HCT116 (cell line): ENCODE data around the gene HDHD5. TPM values are rescaled to one million over a fixed set of nuclear protein-coding genes. Genes with fewer than 3 reads are reported as not detected.

Experiments
- ATAC-seq: fragments of 200-7000 bp; cut with Tn5 transposase; 2 replicates; pipeline ENCODE4 v1.9.1; 2020; ENCODE audit warnings: mild to moderate bottlenecking, moderate library complexity
- BruUV-seq: library from RNA; stranded (reverse); fragments of 400-500 nt; replicated peaks from 2 replicates; lab custom pipeline; 2021; lab: Mats Ljungman, UMichigan
- CTCF ChIA-PET: fragments of 300-600 bp; sonication (Branson Sonifier 250); formaldehyde crosslinking; loops from one replicate; lab custom pipeline; 2021; ENCODE audit warnings: antibody characterized with exemption; lab: Charles Lee
- POLR2A ChIA-PET: fragments of 300-600, 350-600 bp; sonication (Branson Sonifier 250); formaldehyde crosslinking; loops from one replicate; lab custom pipeline; 2021; ENCODE audit warnings: antibody characterized with exemption; lab: Charles Lee
- RAD21 ChIA-PET, 2 experiments: fragments of 300-600 bp; sonication (Branson Sonifier 250); formaldehyde crosslinking; loops; one replicate each; lab custom pipeline; 2023; ENCODE audit warnings: low total read pairs in 2 of 2; ENCODE audit not compliant: uncharacterized antibody in 2 of 2, unreplicated experiment in 2 of 2, low non-redundant PET in 1 of 2; lab: Charles Lee
- DNase-seq: peaks from one replicate; pipeline ENCODE4 v3.0.0-alpha.2; 2010; ENCODE audit warnings: low read depth, low spot score
- H2AFZ ChIP-seq: fragments of 200-600 bp; shearing (Covaris generic), sonication (generic); 2 replicates; pipeline ENCODE4 v1.6.1; 2017; ENCODE audit warnings: low read depth, mixed run types, mixed read lengths, antibody characterized with exemption, low read length; ENCODE audit not compliant: poor library complexity, severe bottlenecking
- H3K27ac ChIP-seq: 2 replicates; pipeline ENCODE4 v1.5.1; 2012; ENCODE audit warnings: low read depth, low read length
- H3K27me3 ChIP-seq: fragments of 200-600 bp; sonication (generic); 2 replicates; pipeline ENCODE4 v1.6.1; 2016; ENCODE audit warnings: mixed run types, low read length, mixed read lengths; ENCODE audit not compliant: insufficient read depth
- H3K36me3 ChIP-seq, 2 experiments: fragments of 200-500 bp in 1 of 2; fragments of 200-600 bp in 1 of 2; sonication (Bioruptor generic) in 1 of 2; sonication (generic) in 1 of 2; 2 replicates each; pipeline versions ENCODE4 v1.5.1 to v1.6.1; 2014 to 2016; ENCODE audit warnings: low read length in 2 of 2, inconsistent platforms in 1 of 2, mixed read lengths in 1 of 2, mixed run types in 1 of 2; ENCODE audit not compliant: insufficient read depth in 2 of 2, control insufficient read depth in 1 of 2
- H3K4me1 ChIP-seq, 2 experiments: fragments of 200-600 bp in 1 of 2; sonication (generic) in 1 of 2; 2 replicates each; pipeline versions ENCODE4 v1.5.1 to v1.6.1; 2012 to 2017; ENCODE audit warnings: low read length in 2 of 2, inconsistent platforms in 1 of 2, mild to moderate bottlenecking in 1 of 2, mixed read lengths in 1 of 2, mixed run types in 1 of 2, moderate library complexity in 1 of 2; ENCODE audit not compliant: insufficient read depth in 2 of 2, control insufficient read depth in 1 of 2
- H3K4me2 ChIP-seq: fragments of 200-600 bp; sonication (generic); 2 replicates; pipeline ENCODE4 v1.6.1; 2017; ENCODE audit warnings: mixed run types, low read length, mixed read lengths
- H3K4me3 ChIP-seq, 2 experiments: fragments of 200-600 bp in 1 of 2; sonication (generic) in 1 of 2; replicated peaks in 1 of 2; 2 replicates each; pipeline ENCODE4 v1.5.1; 2011 to 2016; ENCODE audit warnings: low read length in 2 of 2, control low read depth in 1 of 2, low read depth in 1 of 2, mild to moderate bottlenecking in 1 of 2, mixed read lengths in 1 of 2, mixed run types in 1 of 2
- H3K79me2 ChIP-seq: fragments of 200-600 bp; sonication (generic); 2 replicates; pipeline ENCODE4 v1.6.1; 2017; ENCODE audit warnings: mild to moderate bottlenecking, mixed run types, low read length, moderate library complexity, mixed read lengths; ENCODE audit not compliant: insufficient read depth
- H3K9ac ChIP-seq: fragments of 200-600 bp; sonication (generic); 2 replicates; pipeline ENCODE4 v1.6.1; 2016; ENCODE audit warnings: low read length, mixed read lengths
- H3K9me2 ChIP-seq: fragments of 200-600 bp; sonication (generic), shearing (Covaris generic); 2 replicates; pipeline ENCODE4 v1.6.1; 2017; ENCODE audit warnings: mixed run types, mild to moderate bottlenecking, moderate library complexity; ENCODE audit not compliant: insufficient read depth
- H3K9me3 ChIP-seq, 2 experiments: fragments of 200-500 bp in 1 of 2; fragments of 200-600 bp in 1 of 2; sonication (Bioruptor generic) in 1 of 2; sonication (generic) in 1 of 2; 2 replicates each; pipeline ENCODE4 v1.6.1; 2014 to 2017; ENCODE audit warnings: low read length in 2 of 2, mixed read lengths in 2 of 2, inconsistent platforms in 1 of 2, low read depth in 1 of 2, mild to moderate bottlenecking in 1 of 2, mixed run types in 1 of 2, moderate library complexity in 1 of 2; ENCODE audit not compliant: control insufficient read depth in 1 of 2, insufficient read depth in 1 of 2
- H4K20me1 ChIP-seq: fragments of 200-600 bp; sonication (generic), shearing (Covaris generic); 2 replicates; pipeline ENCODE4 v1.6.1; 2017; ENCODE audit warnings: mixed run types, mild to moderate bottlenecking, moderate library complexity; ENCODE audit not compliant: insufficient read depth
- CBX3 ChIP-seq: IDR thresholded peaks from 2 replicates; pipeline ENCODE4 v1.6.1; 2012; ENCODE audit warnings: low read depth
- CEBPB ChIP-seq: IDR thresholded peaks from 2 replicates; pipeline ENCODE4 v1.6.1; 2012; ENCODE audit warnings: low read depth
- CTCF ChIP-seq, 3 experiments: fragments of 200-600 bp in 1 of 3; sonication (generic) in 1 of 3; IDR thresholded peaks in 2 of 3; conservative IDR thresholded peaks in 1 of 3; 2 replicates each; pipeline ENCODE4 v1.5.1; 2012 to 2017; ENCODE audit warnings: low read depth in 2 of 3, low read length in 2 of 3, antibody characterized with exemption in 1 of 3, borderline replicate concordance in 1 of 3, control low read depth in 1 of 3, mild to moderate bottlenecking in 1 of 3, mixed read lengths in 1 of 3, mixed run types in 1 of 3, moderate library complexity in 1 of 3; ENCODE audit not compliant: insufficient read depth in 1 of 3
- EGR1 ChIP-seq: IDR thresholded peaks from 2 replicates; pipeline ENCODE4 v1.6.1; 2012; ENCODE audit warnings: low read depth
- ELF1 ChIP-seq: IDR thresholded peaks from 2 replicates; pipeline ENCODE4 v1.6.1; 2012; ENCODE audit warnings: low read depth, borderline replicate concordance
- EZH2 ChIP-seq: fragments of 200-600 bp; sonication (generic); IDR thresholded peaks from 2 replicates; pipeline ENCODE4 v1.6.1; 2017; ENCODE audit warnings: antibody characterized with exemption, mixed run types
- EZH2phosphoT487 ChIP-seq: fragments of 200-600 bp; IDR thresholded peaks from 2 replicates; pipeline ENCODE4 v1.6.1; 2018; ENCODE audit warnings: antibody characterized with exemption, borderline replicate concordance
- JUND ChIP-seq: IDR thresholded peaks from 2 replicates; pipeline ENCODE4 v1.6.1; 2012
- POLR2A ChIP-seq: IDR thresholded peaks from 2 replicates; pipeline ENCODE4 v1.7.0; 2011; ENCODE audit warnings: borderline replicate concordance; ENCODE audit not compliant: insufficient read depth, insufficient read length; ENCODE audit errors: extremely low read depth
- RAD21 ChIP-seq: IDR thresholded peaks from 2 replicates; pipeline ENCODE4 v1.6.1; 2012; ENCODE audit warnings: low read depth, mild to moderate bottlenecking
- SIN3A ChIP-seq: IDR thresholded peaks from 2 replicates; pipeline ENCODE4 v1.6.1; 2012; ENCODE audit warnings: low read depth
- SP1 ChIP-seq: IDR thresholded peaks from 2 replicates; pipeline ENCODE4 v1.6.1; 2012; ENCODE audit warnings: low read depth
- TCF7L2 ChIP-seq: IDR thresholded peaks from 2 replicates; pipeline ENCODE4 v1.7.0; 2011; ENCODE audit warnings: borderline replicate concordance, inconsistent platforms; ENCODE audit not compliant: insufficient read depth, insufficient read length; ENCODE audit errors: extremely low read depth
- ZFX ChIP-seq: fragments of 450-650 bp; IDR thresholded peaks from 2 replicates; pipeline ENCODE4 v1.6.1; 2017
- ZNF274 ChIP-seq: fragments of 200-500 bp; sonication (Bioruptor generic); IDR thresholded peaks from 2 replicates; pipeline ENCODE4 v1.6.1; 2014; ENCODE audit warnings: mild to moderate bottlenecking, low read depth, low read length, inconsistent platforms
- intact Hi-C: fragments of 100-400 bp; cut with micrococcal nuclease; formaldehyde crosslinking; loops from 2 replicates; pipeline ENCODE4 v1.10.0; 2022
- total RNA-seq: library from RNA; stranded (reverse); gene quantifications from one replicate; pipeline ENCODE4 v1.2.1, GENCODE V29; 2021; ENCODE audit not compliant: unreplicated experiment
- TF ChIP-seq, protein P1 (sequence below): IDR thresholded peaks from 2 replicates; pipeline ENCODE4 v1.6.1; 2012
- TF ChIP-seq, protein P2 (sequence below): IDR thresholded peaks from 2 replicates; pipeline ENCODE4 v1.6.1; 2011; ENCODE audit warnings: mild to moderate bottlenecking, low read length, moderate library complexity; ENCODE audit not compliant: insufficient replicate concordance; ENCODE audit errors: extremely low read depth

Gene HDHD5
- total RNA-seq, 1 experiment from 2014 or later, result 70.1 TPM

GRCh38 chr22:17107547-17107810 is 51.6 kb downstream of the HDHD5 start:
- Histone ChIP-seq H3K9ac (no peak overlapping the region), H3K27me3 (no peaks in the 10 kb centered on the region), H3K79me2 (no peaks in the 10 kb centered on the region), H3K9me3 (no peaks in the 10 kb centered on the region), H4K20me1 (no peaks in the 10 kb centered on the region), H3K9me2 (no peaks in the 10 kb centered on the region), H3K36me3 (peaks cover 1 to 5% of the 10 kb centered on the region in 2 experiments; a peak in 2 of 4 replicates), H3K4me2 (no peak overlapping the region), H3K4me3 (no peak overlapping the region), H3K27ac (no peak overlapping the region), H2AFZ (no peak overlapping the region), H3K4me1 (no peaks in the 10 kb centered on the region)
- ATAC-seq (no peak), DNase-seq (no peak)
- ChIA-PET POLR2A (no interaction called here), CTCF (no interaction called here), RAD21 (no interaction called here)
- BruUV-seq, result no TSS peak
- TF ChIP-seq ZFX, result no peak
- no peak for TF ChIP-seq SIN3A
- TF ChIP-seq CTCF (IDR thresholded peaks at IDR 0.05 in 2 of 3, conservative IDR thresholded peaks at IDR 0.05 in 1 of 3; ENCODE audit: borderline replicate concordance in 1 of 3, insufficient read depth in 1 of 3, low read depth in 2 of 3, low read length in 2 of 3), result no peak
- TF ChIP-seq TCF7L2, result no peak
- TF ChIP-seq RAD21, result no peak
- TF ChIP-seq EZH2, result no peak
- no peak for TF ChIP-seq JUND
- no peak for TF ChIP-seq EGR1
- TF ChIP-seq ZNF274, result no peak
- no peak for TF ChIP-seq SP1
- TF ChIP-seq ELF1, result no peak
- no peak for TF ChIP-seq CEBPB
- TF ChIP-seq, protein P1, sequence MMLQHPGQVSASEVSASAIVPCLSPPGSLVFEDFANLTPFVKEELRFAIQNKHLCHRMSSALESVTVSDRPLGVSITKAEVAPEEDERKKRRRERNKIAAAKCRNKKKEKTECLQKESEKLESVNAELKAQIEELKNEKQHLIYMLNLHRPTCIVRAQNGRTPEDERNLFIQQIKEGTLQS, result no peak
- no peak for TF ChIP-seq EZH2phosphoT487
- TF ChIP-seq, protein P2, sequence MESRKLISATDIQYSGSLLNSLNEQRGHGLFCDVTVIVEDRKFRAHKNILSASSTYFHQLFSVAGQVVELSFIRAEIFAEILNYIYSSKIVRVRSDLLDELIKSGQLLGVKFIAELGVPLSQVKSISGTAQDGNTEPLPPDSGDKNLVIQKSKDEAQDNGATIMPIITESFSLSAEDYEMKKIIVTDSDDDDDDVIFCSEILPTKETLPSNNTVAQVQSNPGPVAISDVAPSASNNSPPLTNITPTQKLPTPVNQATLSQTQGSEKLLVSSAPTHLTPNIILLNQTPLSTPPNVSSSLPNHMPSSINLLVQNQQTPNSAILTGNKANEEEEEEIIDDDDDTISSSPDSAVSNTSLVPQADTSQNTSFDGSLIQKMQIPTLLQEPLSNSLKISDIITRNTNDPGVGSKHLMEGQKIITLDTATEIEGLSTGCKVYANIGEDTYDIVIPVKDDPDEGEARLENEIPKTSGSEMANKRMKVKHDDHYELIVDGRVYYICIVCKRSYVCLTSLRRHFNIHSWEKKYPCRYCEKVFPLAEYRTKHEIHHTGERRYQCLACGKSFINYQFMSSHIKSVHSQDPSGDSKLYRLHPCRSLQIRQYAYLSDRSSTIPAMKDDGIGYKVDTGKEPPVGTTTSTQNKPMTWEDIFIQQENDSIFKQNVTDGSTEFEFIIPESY, result no peak
- no peak for TF ChIP-seq CBX3
- TF ChIP-seq POLR2A, result no peak
- intact Hi-C loops, result no loop called here
